Liver (tissue), 9 donors: ENCODE measurements around the gene LRRC28. TPM values are rescaled to one million over a fixed set of nuclear protein-coding genes. Genes with fewer than 3 reads are reported as not detected.

Experiments
- DNase-seq: peaks from one replicate; pipeline ENCODE4 v3.0.0-alpha.2; 2017; ENCODE audit warnings: low spot score
- H3K27ac ChIP-seq, 2 donors: one replicate each; pipeline ENCODE4 v1.7.0; 2013; ENCODE audit warnings: inconsistent platforms in 2 of 2, low read length in 2 of 2, control low read depth in 1 of 2, low read depth in 1 of 2, mild to moderate bottlenecking in 1 of 2
- H3K27me3 ChIP-seq, 4 donors: one replicate each; pipeline versions ENCODE4 v1.6.1 to v1.7.0; 2013; ENCODE audit warnings: low read length in 3 of 4, inconsistent platforms in 1 of 4, mild to moderate bottlenecking in 1 of 4, moderate library complexity in 1 of 4; ENCODE audit not compliant: control insufficient read depth in 4 of 4, insufficient read depth in 4 of 4
- H3K36me3 ChIP-seq, 4 donors: one replicate each; pipeline versions ENCODE4 v1.6.1 to v1.7.0; 2013; ENCODE audit warnings: low read length in 3 of 4, mild to moderate bottlenecking in 3 of 4, low read depth in 1 of 4, moderate library complexity in 1 of 4; ENCODE audit not compliant: control insufficient read depth in 4 of 4, insufficient read depth in 3 of 4
- H3K4me1 ChIP-seq, 4 donors: one replicate each; pipeline versions ENCODE4 v1.6.1 to v1.7.0; 2013; ENCODE audit warnings: low read length in 3 of 4, mild to moderate bottlenecking in 3 of 4, moderate library complexity in 1 of 4; ENCODE audit not compliant: control insufficient read depth in 4 of 4, insufficient read depth in 4 of 4
- H3K4me3 ChIP-seq, 3 donors: one replicate each; pipeline versions ENCODE4 v1.6.1 to v1.7.0; 2013; ENCODE audit warnings: low read length in 3 of 3, control low read depth in 1 of 3, low read depth in 1 of 3, mild to moderate bottlenecking in 1 of 3
- H3K9ac ChIP-seq, 2 donors: one replicate each; pipeline ENCODE4 v1.7.0; 2013; ENCODE audit warnings: low read length in 2 of 2, mild to moderate bottlenecking in 2 of 2, moderate library complexity in 2 of 2, control low read depth in 1 of 2, low read depth in 1 of 2
- H3K9me3 ChIP-seq, 4 donors: one replicate each; pipeline versions ENCODE4 v1.6.1 to v1.7.0; 2013; ENCODE audit warnings: low read length in 3 of 4; ENCODE audit not compliant: control insufficient read depth in 4 of 4
- EGR1 ChIP-seq, 2 donors: IDR thresholded peaks; 2 replicates each; pipeline ENCODE4 v1.6.1; 2016 to 2018; ENCODE audit warnings: antibody characterized with exemption in 2 of 2, low read depth in 2 of 2
- FOXA1 ChIP-seq: IDR thresholded peaks from 2 replicates; pipeline ENCODE4 v1.6.1; 2016; ENCODE audit warnings: antibody characterized with exemption
- FOXA2 ChIP-seq: IDR thresholded peaks from 2 replicates; pipeline ENCODE4 v1.6.1; 2016; ENCODE audit warnings: antibody characterized with exemption
- GABPA ChIP-seq, 2 donors: IDR thresholded peaks in 1 of 2; conservative IDR thresholded peaks in 1 of 2; 2 replicates each; pipeline ENCODE4 v1.6.1; 2016; ENCODE audit warnings: antibody characterized with exemption in 2 of 2, mild to moderate bottlenecking in 1 of 2, moderate library complexity in 1 of 2
- HNF4A ChIP-seq, 2 donors: conservative IDR thresholded peaks; 2 replicates each; pipeline ENCODE4 v1.6.1; 2016; ENCODE audit warnings: antibody characterized with exemption in 2 of 2, mild to moderate bottlenecking in 2 of 2
- HNF4G ChIP-seq: IDR thresholded peaks from 2 replicates; pipeline ENCODE4 v1.6.1; 2016; ENCODE audit warnings: antibody characterized with exemption
- JUND ChIP-seq, 2 donors: IDR thresholded peaks; 2 replicates each; pipeline ENCODE4 v1.6.1; 2016; ENCODE audit warnings: antibody characterized with exemption in 2 of 2
- MAX ChIP-seq: IDR thresholded peaks from 2 replicates; pipeline ENCODE4 v1.6.1; 2016; ENCODE audit warnings: antibody characterized with exemption
- NR2F2 ChIP-seq: IDR thresholded peaks from 2 replicates; pipeline ENCODE4 v1.6.1; 2016; ENCODE audit warnings: antibody characterized with exemption
- RAD21 ChIP-seq, 2 donors: IDR thresholded peaks; 2 replicates each; pipeline ENCODE4 v1.6.1; 2016; ENCODE audit warnings: antibody characterized with exemption in 2 of 2, mild to moderate bottlenecking in 2 of 2
- RXRA ChIP-seq, 2 donors: IDR thresholded peaks; 2 replicates each; pipeline ENCODE4 v1.6.1; 2017 to 2018; ENCODE audit warnings: antibody characterized with exemption in 2 of 2, mild to moderate bottlenecking in 1 of 2
- SP1 ChIP-seq: IDR thresholded peaks from 2 replicates; pipeline ENCODE4 v1.6.1; 2018; ENCODE audit warnings: antibody characterized with exemption, mild to moderate bottlenecking
- TAF1 ChIP-seq: conservative IDR thresholded peaks from 2 replicates; pipeline ENCODE4 v1.6.1; 2016; ENCODE audit warnings: antibody characterized with exemption, mild to moderate bottlenecking
- YY1 ChIP-seq: IDR thresholded peaks from 2 replicates; pipeline ENCODE4 v1.6.1; 2016; ENCODE audit warnings: antibody characterized with exemption, mild to moderate bottlenecking
- ZBTB33 ChIP-seq: IDR thresholded peaks from 2 replicates; pipeline ENCODE4 v1.6.1; 2016; ENCODE audit warnings: antibody characterized with exemption
- WGBS: extraction: QIAGEN DNeasy Blood & Tissue Kit; methylation state at CpG from one replicate; pipeline ENCODE4 v1.1.7; 2013; 5-methylcytosine and 5-hydroxymethylcytosine counted together
- polyA plus RNA-seq, 2 donors: library from polyadenylated mRNA; stranded (reverse) in 1 of 2; unstranded in 1 of 2; fragments of 200-250 nt in 1 of 2; fragments of >200 nt in 1 of 2; fragmentation: Nextera tagmentation in 1 of 2; extraction: Ambion mirVana in 1 of 2; gene quantifications; one replicate each; pipeline versions ENCODE4 v1.2.1 to v1.2.3, GENCODE V29; 2013 to 2015
- total RNA-seq, 2 donors: library from RNA; depleted of rRNA; stranded (reverse); fragments of >200 nt; gene quantifications; one replicate each; pipeline ENCODE4 v1.2.3, GENCODE V29; 2014
- TF ChIP-seq, protein P1 (sequence below): IDR thresholded peaks from 2 replicates; pipeline ENCODE4 v1.6.1; 2016; ENCODE audit warnings: antibody characterized with exemption
- TF ChIP-seq, protein P2 (sequence below): fragments of 150-350 bp; IDR thresholded peaks from 2 replicates; pipeline ENCODE4 v1.5.1; 2017; ENCODE audit warnings: improper control_type of control experiment, low read depth, low read length; ENCODE audit not compliant: missing input control
- TF ChIP-seq, protein P3 (sequence below): IDR thresholded peaks from 2 replicates; pipeline ENCODE4 v1.6.1; 2016; ENCODE audit warnings: antibody characterized with exemption, mild to moderate bottlenecking
- donor health status: healthy.
- donor health status: healthy.
- donor health status: healthy.
- donor health status: healthy.
- donor health status: healthy.

The LRRC28 gene
- total and polyA plus RNA-seq, 4 donors: 15.4 to 46.6 (median 41.0) TPM

DNA sequence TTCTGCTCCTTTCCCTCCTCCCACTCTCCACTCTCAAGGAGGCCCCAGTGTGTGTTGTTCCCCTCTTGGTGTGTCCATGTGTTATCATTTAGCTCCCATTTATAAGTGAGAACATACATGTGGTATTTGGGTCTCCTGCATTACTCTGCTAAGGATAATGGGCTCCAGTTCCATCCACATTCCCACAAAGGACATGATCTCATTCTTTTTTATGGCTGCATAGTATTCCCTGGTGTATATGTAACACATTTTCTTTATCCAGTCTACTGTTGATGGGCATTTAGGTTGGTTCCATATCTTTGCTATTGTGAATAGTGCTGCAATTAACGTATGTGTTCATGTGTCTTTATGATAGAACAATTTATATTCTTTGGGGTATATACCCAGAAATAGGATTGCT lies 170.5 kb downstream of the LRRC28 start:
- H3K27ac ChIP-seq: no peak overlapping the region
- no peaks in the 10 kb centered on the region for H3K27me3 ChIP-seq
- peaks cover 0 to 3% (median 0%) of the 10 kb centered on the region in 4 donors for H3K4me1 ChIP-seq

More for the DNA sequence above, 170.5 kb downstream of the LRRC28 start:
- Histone ChIP-seq H3K9ac (no peak overlapping the region), H3K9me3 (no peaks in the 10 kb centered on the region), H3K4me3 (no peak overlapping the region), H3K36me3 (no peaks in the 10 kb centered on the region)
- WGBS: 97% methylated on average over 1 of the region's 1 CpG
- TF ChIP-seq YY1: no peak
- TF ChIP-seq JUND (IDR thresholded peaks at IDR 0.05): no peak
- TF ChIP-seq, protein P1, sequence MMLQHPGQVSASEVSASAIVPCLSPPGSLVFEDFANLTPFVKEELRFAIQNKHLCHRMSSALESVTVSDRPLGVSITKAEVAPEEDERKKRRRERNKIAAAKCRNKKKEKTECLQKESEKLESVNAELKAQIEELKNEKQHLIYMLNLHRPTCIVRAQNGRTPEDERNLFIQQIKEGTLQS: no peak
- TF ChIP-seq NR2F2: no peak
- no peak for TF ChIP-seq RXRA (IDR thresholded peaks at IDR 0.05)
- TF ChIP-seq EGR1 (IDR thresholded peaks at IDR 0.05; ENCODE audit: low read depth in 2 of 2): no peak
- no peak for TF ChIP-seq RAD21 (IDR thresholded peaks at IDR 0.05)
- TF ChIP-seq ZBTB33: no peak
- TF ChIP-seq FOXA1: no peak
- no peak for TF ChIP-seq GABPA (IDR thresholded peaks at IDR 0.05 in 1 of 2, conservative IDR thresholded peaks at IDR 0.05 in 1 of 2)
- TF ChIP-seq HNF4G: no peak
- TF ChIP-seq, protein P2, sequence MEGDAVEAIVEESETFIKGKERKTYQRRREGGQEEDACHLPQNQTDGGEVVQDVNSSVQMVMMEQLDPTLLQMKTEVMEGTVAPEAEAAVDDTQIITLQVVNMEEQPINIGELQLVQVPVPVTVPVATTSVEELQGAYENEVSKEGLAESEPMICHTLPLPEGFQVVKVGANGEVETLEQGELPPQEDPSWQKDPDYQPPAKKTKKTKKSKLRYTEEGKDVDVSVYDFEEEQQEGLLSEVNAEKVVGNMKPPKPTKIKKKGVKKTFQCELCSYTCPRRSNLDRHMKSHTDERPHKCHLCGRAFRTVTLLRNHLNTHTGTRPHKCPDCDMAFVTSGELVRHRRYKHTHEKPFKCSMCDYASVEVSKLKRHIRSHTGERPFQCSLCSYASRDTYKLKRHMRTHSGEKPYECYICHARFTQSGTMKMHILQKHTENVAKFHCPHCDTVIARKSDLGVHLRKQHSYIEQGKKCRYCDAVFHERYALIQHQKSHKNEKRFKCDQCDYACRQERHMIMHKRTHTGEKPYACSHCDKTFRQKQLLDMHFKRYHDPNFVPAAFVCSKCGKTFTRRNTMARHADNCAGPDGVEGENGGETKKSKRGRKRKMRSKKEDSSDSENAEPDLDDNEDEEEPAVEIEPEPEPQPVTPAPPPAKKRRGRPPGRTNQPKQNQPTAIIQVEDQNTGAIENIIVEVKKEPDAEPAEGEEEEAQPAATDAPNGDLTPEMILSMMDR: no peak
- TF ChIP-seq FOXA2: no peak
- TF ChIP-seq TAF1: no peak
- TF ChIP-seq HNF4A (conservative IDR thresholded peaks at IDR 0.05): no peak
- no peak for TF ChIP-seq SP1
- no peak for TF ChIP-seq MAX
- TF ChIP-seq, protein P3, sequence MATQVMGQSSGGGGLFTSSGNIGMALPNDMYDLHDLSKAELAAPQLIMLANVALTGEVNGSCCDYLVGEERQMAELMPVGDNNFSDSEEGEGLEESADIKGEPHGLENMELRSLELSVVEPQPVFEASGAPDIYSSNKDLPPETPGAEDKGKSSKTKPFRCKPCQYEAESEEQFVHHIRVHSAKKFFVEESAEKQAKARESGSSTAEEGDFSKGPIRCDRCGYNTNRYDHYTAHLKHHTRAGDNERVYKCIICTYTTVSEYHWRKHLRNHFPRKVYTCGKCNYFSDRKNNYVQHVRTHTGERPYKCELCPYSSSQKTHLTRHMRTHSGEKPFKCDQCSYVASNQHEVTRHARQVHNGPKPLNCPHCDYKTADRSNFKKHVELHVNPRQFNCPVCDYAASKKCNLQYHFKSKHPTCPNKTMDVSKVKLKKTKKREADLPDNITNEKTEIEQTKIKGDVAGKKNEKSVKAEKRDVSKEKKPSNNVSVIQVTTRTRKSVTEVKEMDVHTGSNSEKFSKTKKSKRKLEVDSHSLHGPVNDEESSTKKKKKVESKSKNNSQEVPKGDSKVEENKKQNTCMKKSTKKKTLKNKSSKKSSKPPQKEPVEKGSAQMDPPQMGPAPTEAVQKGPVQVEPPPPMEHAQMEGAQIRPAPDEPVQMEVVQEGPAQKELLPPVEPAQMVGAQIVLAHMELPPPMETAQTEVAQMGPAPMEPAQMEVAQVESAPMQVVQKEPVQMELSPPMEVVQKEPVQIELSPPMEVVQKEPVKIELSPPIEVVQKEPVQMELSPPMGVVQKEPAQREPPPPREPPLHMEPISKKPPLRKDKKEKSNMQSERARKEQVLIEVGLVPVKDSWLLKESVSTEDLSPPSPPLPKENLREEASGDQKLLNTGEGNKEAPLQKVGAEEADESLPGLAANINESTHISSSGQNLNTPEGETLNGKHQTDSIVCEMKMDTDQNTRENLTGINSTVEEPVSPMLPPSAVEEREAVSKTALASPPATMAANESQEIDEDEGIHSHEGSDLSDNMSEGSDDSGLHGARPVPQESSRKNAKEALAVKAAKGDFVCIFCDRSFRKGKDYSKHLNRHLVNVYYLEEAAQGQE: no peak
- DNase-seq: no peak
